Measurements from ENCODE around the gene FMO3. TPM values are rescaled to one million over a fixed set of nuclear protein-coding genes. Genes with fewer than 3 reads are reported as not detected.

Gene FMO3
- polyA plus RNA-seq, 1 donor from 2014 or later: not detected

- no peak overlapping the region for H3K27ac ChIP-seq (ENCODE audit: low read length)
These were observed 43.7 kb downstream of the FMO3 start for GRCh38 chr1:171134204-171134923.

GRCh38 chr1:171137580-171137979 is 46.9 kb downstream of the FMO3 start:
- no peaks in the 10 kb centered on the region for H4K20me1 ChIP-seq (ENCODE audit: insufficient read depth)
- H3K4me2 ChIP-seq (ENCODE audit: low read length): no peak overlapping the region
- no peaks in the 10 kb centered on the region for H3K36me3 ChIP-seq (ENCODE audit: insufficient read depth, low read length)
- H3K9me3 ChIP-seq (ENCODE audit: low read length): no peaks in the 10 kb centered on the region
- H3K9ac ChIP-seq (ENCODE audit: low read length): no peak overlapping the region
- no peaks in the 10 kb centered on the region for H3K79me2 ChIP-seq (replicated peaks; ENCODE audit: insufficient read depth, low read length)
- H3K27ac ChIP-seq (ENCODE audit: low read length): no peak overlapping the region
- no peak overlapping the region for H3K4me3 ChIP-seq (ENCODE audit: low read length)
- no peaks in the 10 kb centered on the region for H3F3A ChIP-seq (ENCODE audit: insufficient read depth, low read length, poor library complexity, severe bottlenecking)
- H2AFZ ChIP-seq (ENCODE audit: low read depth, low read length): no peak overlapping the region
- H3K27me3 ChIP-seq (ENCODE audit: insufficient read depth, low read depth, low read length): no peaks in the 10 kb centered on the region
- no peaks in the 10 kb centered on the region for H3K9me2 ChIP-seq (ENCODE audit: insufficient read depth, low read length)
- no peak for TF ChIP-seq RAD21 (conservative IDR thresholded peaks at IDR 0.05)
- TF ChIP-seq REST (IDR thresholded peaks at IDR 0.05; ENCODE audit: borderline replicate concordance): no peak
- no peak for TF ChIP-seq TAF1 (IDR thresholded peaks at IDR 0.05; ENCODE audit: low read depth)
- no peak for TF ChIP-seq MXI1 (conservative IDR thresholded peaks at IDR 0.05; ENCODE audit: poor library complexity, severe bottlenecking)
- no peak for TF ChIP-seq EZH2 (IDR thresholded peaks at IDR 0.05; ENCODE audit: borderline replicate concordance, insufficient read depth, low read length, poor library complexity, severe bottlenecking)
- no peak for TF ChIP-seq POLR2AphosphoS5 (IDR thresholded peaks at IDR 0.05)
- no peak for TF ChIP-seq SMC3 (conservative IDR thresholded peaks at IDR 0.05; ENCODE audit: poor library complexity)
- no peak for TF ChIP-seq EP300 (conservative IDR thresholded peaks at IDR 0.05; ENCODE audit: poor library complexity, severe bottlenecking)

More at GRCh38 chr1:171134204-171134923, 43.7 kb downstream of the FMO3 start:
- no peak for TF ChIP-seq EZH2 (IDR thresholded peaks at IDR 0.05; ENCODE audit: borderline replicate concordance, insufficient read depth, low read length, poor library complexity, severe bottlenecking)
- TF ChIP-seq REST (IDR thresholded peaks at IDR 0.05; ENCODE audit: borderline replicate concordance): no peak
- TF ChIP-seq TAF1 (IDR thresholded peaks at IDR 0.05; ENCODE audit: low read depth): no peak
- no peak for TF ChIP-seq SMC3 (conservative IDR thresholded peaks at IDR 0.05; ENCODE audit: poor library complexity)
- TF ChIP-seq CTCF (IDR thresholded peaks at IDR 0.05; ENCODE audit: poor library complexity, severe bottlenecking): no peak
- TF ChIP-seq EP300 (conservative IDR thresholded peaks at IDR 0.05; ENCODE audit: poor library complexity, severe bottlenecking): no peak
- no peak for TF ChIP-seq RAD21 (conservative IDR thresholded peaks at IDR 0.05)
- no peak for TF ChIP-seq POLR2AphosphoS5 (IDR thresholded peaks at IDR 0.05)
- TF ChIP-seq MXI1 (conservative IDR thresholded peaks at IDR 0.05; ENCODE audit: poor library complexity, severe bottlenecking): no peak
- H3K79me2 ChIP-seq (replicated peaks; ENCODE audit: insufficient read depth, low read length): no peaks in the 10 kb centered on the region
- no peaks in the 10 kb centered on the region for H3K9me2 ChIP-seq (ENCODE audit: insufficient read depth, low read length)
- no peaks in the 10 kb centered on the region for H3K36me3 ChIP-seq (ENCODE audit: insufficient read depth, low read length)
- H3K9ac ChIP-seq (ENCODE audit: low read length): no peak overlapping the region
- H4K20me1 ChIP-seq (ENCODE audit: insufficient read depth): no peaks in the 10 kb centered on the region
- H2AFZ ChIP-seq (ENCODE audit: low read depth, low read length): no peak overlapping the region
- H3K4me3 ChIP-seq (ENCODE audit: low read length): no peak overlapping the region
- H3F3A ChIP-seq (ENCODE audit: insufficient read depth, low read length, poor library complexity, severe bottlenecking): no peaks in the 10 kb centered on the region
- no peaks in the 10 kb centered on the region for H3K9me3 ChIP-seq (ENCODE audit: low read length)
- H3K27me3 ChIP-seq (ENCODE audit: insufficient read depth, low read depth, low read length): no peaks in the 10 kb centered on the region
- no peak overlapping the region for H3K4me2 ChIP-seq (ENCODE audit: low read length)
